ENCODE measurements around the gene SUPT20HL1. TPM values are rescaled to one million over a fixed set of nuclear protein-coding genes. Genes with fewer than 3 reads are reported as not detected.

The SUPT20HL1 gene
- total RNA-seq, 1 experiment from 2014 or later = not detected

- Histone ChIP-seq H3K4me1 (ENCODE audit: insufficient read depth, low read length) (no peaks in the 10 kb centered on the region), H3K79me2 (ENCODE audit: low read length) (no peaks in the 10 kb centered on the region), H3K4me2 (ENCODE audit: low read length) (no peak overlapping the region), H3K9me2 (replicated peaks; ENCODE audit: low read length) (no peaks in the 10 kb centered on the region), H3K4me3 (ENCODE audit: low read length) (no peak overlapping the region), H3K9ac (ENCODE audit: low read length) (no peak overlapping the region), H4K20me1 (ENCODE audit: low read length) (no peaks in the 10 kb centered on the region), H2AFZ (ENCODE audit: low read length) (no peak overlapping the region), H3K9me3 (ENCODE audit: low read length) (no peaks in the 10 kb centered on the region), H3K27ac (ENCODE audit: low read length) (no peak overlapping the region), H3K27me3 (ENCODE audit: low read length) (peaks cover 19% of the 10 kb centered on the region), H3F3A (ENCODE audit: low read length, unreplicated experiment) (no peaks in the 10 kb centered on the region), H3K36me3 (ENCODE audit: low read depth, low read length) (no peaks in the 10 kb centered on the region)
- TF ChIP-seq EZH2phosphoT487 (IDR thresholded peaks at IDR 0.05; ENCODE audit: borderline replicate concordance, low read length) (no peak), CTCF (conservative IDR thresholded peaks at IDR 0.05; ENCODE audit: low read depth, low read length) (no peak), EZH2 (IDR thresholded peaks at IDR 0.05; ENCODE audit: low read length, unreplicated experiment) (no peak)
- intact Hi-C loops (cut with micrococcal nuclease) = no loop called here
- no peak for DNase-seq
- ATAC-seq = no peak
- ChIA-PET POLR2A (ENCODE audit: unreplicated experiment) (no interaction called here), CTCF (no interaction called here)
- BruUV-seq (replicated peaks) = no TSS peak
Measured at GRCh38 chrX:24375600-24376131, 15.2 kb downstream of the SUPT20HL1 start.

- BruUV-seq (replicated peaks) = no TSS peak
- Histone ChIP-seq H2AFZ (ENCODE audit: low read length) (no peak overlapping the region), H4K20me1 (ENCODE audit: low read length) (no peaks in the 10 kb centered on the region), H3K4me2 (ENCODE audit: low read length) (no peak overlapping the region), H3K36me3 (ENCODE audit: low read depth, low read length) (no peaks in the 10 kb centered on the region), H3K4me1 (ENCODE audit: insufficient read depth, low read length) (no peaks in the 10 kb centered on the region), H3K9ac (ENCODE audit: low read length) (no peak overlapping the region), H3F3A (ENCODE audit: low read length, unreplicated experiment) (no peaks in the 10 kb centered on the region), H3K9me3 (ENCODE audit: low read length) (no peaks in the 10 kb centered on the region), H3K27me3 (ENCODE audit: low read length) (peaks cover 22% of the 10 kb centered on the region), H3K4me3 (ENCODE audit: low read length) (no peak overlapping the region), H3K9me2 (replicated peaks; ENCODE audit: low read length) (no peaks in the 10 kb centered on the region), H3K79me2 (ENCODE audit: low read length) (no peaks in the 10 kb centered on the region), H3K27ac (ENCODE audit: low read length) (no peak overlapping the region)
- TF ChIP-seq EZH2phosphoT487 (IDR thresholded peaks at IDR 0.05; ENCODE audit: borderline replicate concordance, low read length) (no peak), CTCF (conservative IDR thresholded peaks at IDR 0.05; ENCODE audit: low read depth, low read length) (no peak), EZH2 (IDR thresholded peaks at IDR 0.05; ENCODE audit: low read length, unreplicated experiment) (no peak)
- no peak for ATAC-seq
- DNase-seq = no peak
- POLR2A ChIA-PET (ENCODE audit: unreplicated experiment) = no interaction called here
- intact Hi-C loops (cut with micrococcal nuclease) = no loop called here
- CTCF ChIA-PET = no interaction called here
Measured at GRCh38 chrX:24376403-24376802, 16.0 kb downstream of the SUPT20HL1 start.

GRCh38 chrX:24377195-24377594, 16.8 kb downstream of the SUPT20HL1 start:
- DNase-seq (no peak), ATAC-seq (no peak)
- Histone ChIP-seq H3K9me3 (ENCODE audit: low read length) (no peaks in the 10 kb centered on the region), H3K4me3 (ENCODE audit: low read length) (no peak overlapping the region), H3F3A (ENCODE audit: low read length, unreplicated experiment) (no peaks in the 10 kb centered on the region), H2AFZ (ENCODE audit: low read length) (no peak overlapping the region), H3K9me2 (replicated peaks; ENCODE audit: low read length) (no peaks in the 10 kb centered on the region), H3K9ac (ENCODE audit: low read length) (no peak overlapping the region), H3K27me3 (ENCODE audit: low read length) (peaks cover 22% of the 10 kb centered on the region), H3K36me3 (ENCODE audit: low read depth, low read length) (no peaks in the 10 kb centered on the region), H3K4me2 (ENCODE audit: low read length) (no peak overlapping the region), H3K79me2 (ENCODE audit: low read length) (no peaks in the 10 kb centered on the region), H3K4me1 (ENCODE audit: insufficient read depth, low read length) (no peaks in the 10 kb centered on the region), H3K27ac (ENCODE audit: low read length) (no peak overlapping the region), H4K20me1 (ENCODE audit: low read length) (no peaks in the 10 kb centered on the region)
- TF ChIP-seq EZH2 (IDR thresholded peaks at IDR 0.05; ENCODE audit: low read length, unreplicated experiment) (no peak), EZH2phosphoT487 (IDR thresholded peaks at IDR 0.05; ENCODE audit: borderline replicate concordance, low read length) (no peak), CTCF (conservative IDR thresholded peaks at IDR 0.05; ENCODE audit: low read depth, low read length) (no peak)
- intact Hi-C loops (cut with micrococcal nuclease) = no loop called here
- POLR2A ChIA-PET (ENCODE audit: unreplicated experiment) = no interaction called here
- CTCF ChIA-PET = no interaction called here
- no TSS peak for BruUV-seq (replicated peaks)

Measured in PC-3 (cell line).